ENCODE results near the gene SYNPR.

- TF ChIP-seq POLR2A (IDR thresholded peaks at IDR 0.05; ENCODE audit: extremely low read depth, insufficient read length) (no peak), CTCF (IDR thresholded peaks at IDR 0.05; ENCODE audit: low read depth, low read length) (no peak), MAX (IDR thresholded peaks at IDR 0.05; ENCODE audit: low read depth, low read length) (no peak)
These were observed 48.0 kb upstream of the SYNPR start for GRCh38 chr3:63230146-63230545.

All from NB4 (cell line).